IMR-90 (cell line): ENCODE data around the gene CEACAM8. TPM values are rescaled to one million over a fixed set of nuclear protein-coding genes. Genes with fewer than 3 reads are reported as not detected.

Experiments used
- ATAC-seq: fragments of 200-7000 bp; cut with Tn5 transposase; 2 replicates; pipeline ENCODE4 v1.9.1; 2020; ENCODE audit warnings: low read depth, mild to moderate bottlenecking, moderate library complexity
- BruUV-seq: library from RNA; stranded (reverse); fragments of 400-500 nt; replicated peaks from 2 replicates; lab custom pipeline; 2021; lab: Mats Ljungman, UMichigan
- CTCF ChIA-PET: fragments of 300-600 bp; formaldehyde crosslinking; extraction: SDS; loops from one replicate; lab custom pipeline; 2021; ENCODE audit warnings: antibody characterized with exemption; lab: Yijun Ruan, JAX
- POLR2A ChIA-PET: fragments of 300-600 bp; sonication (Branson Sonifier 250); formaldehyde crosslinking; loops from one replicate; lab custom pipeline; 2022; ENCODE audit warnings: antibody characterized with exemption; ENCODE audit not compliant: unreplicated experiment; lab: Charles Lee
- DNase-seq: peaks from one replicate; pipeline ENCODE4 v3.0.0; 2013
- H2AFZ ChIP-seq: replicated peaks from 2 replicates; pipeline ENCODE3; 2013; ENCODE audit warnings: low read length, mild to moderate bottlenecking; ENCODE audit not compliant: poor library complexity
- H2AK5ac ChIP-seq: 2 replicates; pipeline ENCODE4 v1.6.1; 2013; ENCODE audit warnings: low read depth, low read length, inconsistent platforms
- H2AK9ac ChIP-seq: replicated peaks from 2 replicates; pipeline ENCODE3; 2013; ENCODE audit warnings: mild to moderate bottlenecking, low read depth, low read length, moderate library complexity; ENCODE audit not compliant: poor library complexity
- H2BK120ac ChIP-seq: 2 replicates; pipeline ENCODE4 v1.6.1; 2013; ENCODE audit warnings: low read depth, low read length, inconsistent platforms
- H2BK15ac ChIP-seq: 3 replicates; pipeline ENCODE4 v1.6.1; 2013; ENCODE audit warnings: low read depth, low read length, inconsistent platforms
- H2BK20ac ChIP-seq: 2 replicates; pipeline ENCODE4 v1.6.1; 2013; ENCODE audit warnings: low read depth, mild to moderate bottlenecking, inconsistent platforms, low read length, moderate library complexity
- H2BK5ac ChIP-seq: 2 replicates; pipeline ENCODE4 v1.6.1; 2013; ENCODE audit warnings: mild to moderate bottlenecking, low read depth, low read length, inconsistent platforms; ENCODE audit not compliant: poor library complexity, severe bottlenecking
- H3K14ac ChIP-seq: replicated peaks from 2 replicates; pipeline ENCODE4 v1.6.1; 2013; ENCODE audit warnings: low read depth, low read length, inconsistent platforms
- H3K18ac ChIP-seq: 2 replicates; pipeline ENCODE4 v1.6.1; 2013; ENCODE audit warnings: low read depth, low read length, control low read depth
- H3K23ac ChIP-seq: 2 replicates; pipeline ENCODE4 v1.6.1; 2013; ENCODE audit warnings: low read depth, low read length, inconsistent platforms
- H3K27ac ChIP-seq: 2 replicates; pipeline ENCODE4 v1.5.1; 2013; ENCODE audit warnings: mild to moderate bottlenecking, control low read depth, low read length; ENCODE audit not compliant: insufficient read depth
- H3K27me3 ChIP-seq: 2 replicates; pipeline ENCODE4 v1.6.1; 2013; ENCODE audit warnings: low read length; ENCODE audit not compliant: control insufficient read depth, insufficient read depth
- H3K36me3 ChIP-seq: 2 replicates; pipeline ENCODE4 v1.6.1; 2013; ENCODE audit warnings: low read length, mixed read lengths; ENCODE audit not compliant: control insufficient read depth, insufficient read depth
- H3K4ac ChIP-seq: 2 replicates; pipeline ENCODE4 v1.6.1; 2013; ENCODE audit warnings: low read depth, low read length, inconsistent platforms
- H3K4me1 ChIP-seq: 2 replicates; pipeline ENCODE4 v1.6.1; 2013; ENCODE audit warnings: low read length, mixed read lengths; ENCODE audit not compliant: control insufficient read depth, insufficient read depth
- H3K4me2 ChIP-seq: 2 replicates; pipeline ENCODE4 v1.6.1; 2013; ENCODE audit warnings: low read depth, mild to moderate bottlenecking, control low read depth, low read length, moderate library complexity
- H3K4me3 ChIP-seq: 2 replicates; pipeline ENCODE4 v1.5.1; 2013; ENCODE audit warnings: low read depth, mild to moderate bottlenecking, control low read depth, low read length, moderate library complexity; ENCODE audit not compliant: insufficient read depth
- H3K56ac ChIP-seq: 2 replicates; pipeline ENCODE4 v1.6.1; 2013; ENCODE audit warnings: low read length, inconsistent platforms; ENCODE audit not compliant: insufficient read depth; ENCODE audit errors: extremely low read depth
- H3K79me1 ChIP-seq, 2 experiments: 2 replicates each; pipeline ENCODE4 v1.6.1; 2013; ENCODE audit warnings: low read length in 2 of 2, inconsistent platforms in 1 of 2, low read depth in 1 of 2
- H3K9ac ChIP-seq: 2 replicates; pipeline ENCODE4 v1.6.1; 2013; ENCODE audit warnings: low read depth, low read length, control low read depth
- H3K9me1 ChIP-seq: 2 replicates; pipeline ENCODE4 v1.6.1; 2013; ENCODE audit warnings: low read length, inconsistent platforms; ENCODE audit not compliant: insufficient read depth
- H3K9me3 ChIP-seq: 2 replicates; pipeline ENCODE4 v1.6.1; 2013; ENCODE audit warnings: low read length; ENCODE audit not compliant: control insufficient read depth, insufficient read depth
- H4K20me1 ChIP-seq: 2 replicates; pipeline ENCODE4 v1.6.1; 2013; ENCODE audit warnings: low read length, inconsistent platforms; ENCODE audit not compliant: insufficient read depth
- H4K5ac ChIP-seq: 2 replicates; pipeline ENCODE4 v1.6.1; 2013; ENCODE audit warnings: mild to moderate bottlenecking, low read depth, low read length, control low read depth
- H4K8ac ChIP-seq, 2 experiments: 2 replicates each; pipeline ENCODE4 v1.6.1; 2013; ENCODE audit warnings: low read depth in 2 of 2, low read length in 2 of 2, control low read depth in 1 of 2, inconsistent platforms in 1 of 2
- H4K91ac ChIP-seq: 2 replicates; pipeline ENCODE4 v1.6.1; 2013; ENCODE audit warnings: low read depth, low read length, inconsistent platforms; ENCODE audit not compliant: insufficient read depth
- BHLHE40 ChIP-seq: fragments of 150-350 bp; IDR thresholded peaks from 2 replicates; pipeline ENCODE4 v1.6.1; 2016; ENCODE audit warnings: mild to moderate bottlenecking, low read depth, low read length
- CEBPB ChIP-seq: IDR thresholded peaks from 2 replicates; pipeline ENCODE4 v1.6.1; 2012; ENCODE audit warnings: low read depth, low read length, improper control_type of control experiment
- ELK1 ChIP-seq: fragments of 150-350 bp; IDR thresholded peaks from 2 replicates; pipeline ENCODE4 v1.6.1; 2016; ENCODE audit warnings: low read depth, mild to moderate bottlenecking, low read length, moderate library complexity, borderline replicate concordance
- FOS ChIP-seq: fragments of 150-350 bp; IDR thresholded peaks from 2 replicates; pipeline ENCODE4 v1.6.1; 2016; ENCODE audit warnings: low read depth, low read length
- MAZ ChIP-seq: IDR thresholded peaks from 2 replicates; pipeline ENCODE4 v1.6.1; 2012; ENCODE audit warnings: low read depth, mild to moderate bottlenecking, low read length, improper control_type of control experiment, moderate library complexity, borderline replicate concordance
- MXI1 ChIP-seq: IDR thresholded peaks from 2 replicates; pipeline ENCODE4 v1.6.1; 2012; ENCODE audit warnings: low read depth, mild to moderate bottlenecking, low read length, moderate library complexity, borderline replicate concordance
- NFE2L2 ChIP-seq: fragments of 150-350 bp; IDR thresholded peaks from 2 replicates; pipeline ENCODE4 v1.6.1; 2016; ENCODE audit warnings: low read depth, mild to moderate bottlenecking, low read length
- RCOR1 ChIP-seq: IDR thresholded peaks from 2 replicates; pipeline ENCODE4 v1.6.1; 2012; ENCODE audit warnings: mild to moderate bottlenecking, low read length, improper control_type of control experiment; ENCODE audit not compliant: insufficient replicate concordance
- RFX5 ChIP-seq: IDR thresholded peaks from 2 replicates; pipeline ENCODE4 v1.8.0; 2012; ENCODE audit warnings: low read depth, mild to moderate bottlenecking, low read length, moderate library complexity
- SMC3 ChIP-seq: fragments of 150-350 bp; IDR thresholded peaks from 2 replicates; pipeline ENCODE4 v1.6.1; 2016; ENCODE audit warnings: low read depth, mild to moderate bottlenecking, antibody characterized with exemption, low read length, moderate library complexity
- USF2 ChIP-seq: fragments of 150-350 bp; IDR thresholded peaks from 2 replicates; pipeline ENCODE4 v1.6.1; 2017; ENCODE audit warnings: mild to moderate bottlenecking, antibody characterized with exemption, low read length, low read depth
- WGBS, 2 experiments: methylation state at CpG; one replicate each; pipeline versions ENCODE4 v1.1.5 to v1.1.7; 2013; ENCODE audit warnings: missing lambda C conversion rate in 2 of 2; ENCODE audit not compliant: insufficient read length in 1 of 2; ENCODE audit errors: extremely low coverage in 2 of 2; 5-methylcytosine and 5-hydroxymethylcytosine counted together
- dilution Hi-C: fragments of 300-500 bp; cut with HindIII; formaldehyde crosslinking; loops from one replicate; pipeline ENCODE4 v1.14.3; 2018; ENCODE audit warnings: low sequenced_read_pairs; ENCODE audit not compliant: unreplicated experiment
- in situ Hi-C: fragments of 300-500 bp; cut with MboI; formaldehyde crosslinking; loops from 3 replicates; pipeline ENCODE4 v1.14.3; 2019; ENCODE audit warnings: low sequenced_read_pairs, inconsistent platforms, mixed read lengths
- intact Hi-C: fragments of 100-400 bp; cut with micrococcal nuclease; formaldehyde crosslinking; loops from 2 replicates; pipeline ENCODE4 v1.10.0; 2022
- polyA plus RNA-seq, 3 experiments: library from polyadenylated mRNA; depleted of rRNA; stranded (reverse); fragments of >200 nt; gene quantifications; 2 replicates each; pipeline ENCODE4 v1.2.3, GENCODE V29; 2012; ENCODE audit warnings: low replicate concordance in 1 of 3
- total RNA-seq: library from RNA; depleted of rRNA; stranded (reverse); fragments of >200 nt; gene quantifications from 2 replicates; pipeline ENCODE4 v1.2.3, GENCODE V29; 2012

CEACAM8 gene
- total and polyA plus RNA-seq, 2 of the 4 experiments (the other 2 are of a cell fraction), result not detected

DNA sequence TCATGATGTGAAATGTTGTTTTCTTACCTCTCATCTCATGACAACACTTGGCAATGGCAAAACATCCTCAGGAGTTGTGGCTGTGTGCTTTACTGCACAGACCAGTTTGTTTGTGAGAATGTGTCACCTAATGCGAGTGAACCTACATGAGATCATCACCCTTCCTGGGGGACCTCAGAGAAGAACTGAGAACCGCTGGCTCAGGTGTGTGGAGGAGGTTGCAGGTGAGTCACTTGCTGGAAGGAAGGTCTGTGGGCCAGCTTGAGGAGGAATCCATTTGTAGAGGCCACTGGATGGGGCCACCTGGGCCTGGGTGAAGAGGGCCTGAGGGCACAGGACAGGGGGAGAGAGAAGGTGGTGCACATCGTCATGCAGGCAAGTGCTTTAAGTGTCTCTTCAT, 63.4 kb downstream of the CEACAM8 start:
- dilution Hi-C loops, result no loop called here
- ATAC-seq (no peak), DNase-seq (no peak)
- no peaks in the 10 kb centered on the region for H3K36me3 ChIP-seq
- H3K79me1 ChIP-seq, result no peaks in the 10 kb centered on the region
- H3K9me1 ChIP-seq, result no peaks in the 10 kb centered on the region
- H2BK15ac ChIP-seq, result no peak overlapping the region
- WGBS, 2 experiments, result 92% methylated on average over 2 of the region's 3 CpGs; no CpG with 5 or more reads in 1 of the 2 experiments
- TF ChIP-seq FOS (no peak), SMC3 (no peak), CEBPB (no peak), RCOR1 (no peak), RFX5 (no peak), MXI1 (no peak), USF2 (no peak), MAZ (no peak), NFE2L2 (no peak), ELK1 (no peak), BHLHE40 (no peak)
- no peaks in the 10 kb centered on the region for H4K20me1 ChIP-seq
- H3K27me3 ChIP-seq, result peaks cover 12% of the 10 kb centered on the region
- H2BK20ac ChIP-seq, result no peak overlapping the region
- no TSS peak for BruUV-seq
- H3K27ac ChIP-seq, result no peak overlapping the region
- H3K4me2 ChIP-seq, result no peak overlapping the region
- intact Hi-C loops, result no loop called here
- ChIA-PET POLR2A (no interaction called here), CTCF (no interaction called here)
- H2AK9ac ChIP-seq, result no peak overlapping the region
- no peak overlapping the region for H2BK5ac ChIP-seq
- H3K4ac ChIP-seq, result no peak overlapping the region
- no peak overlapping the region for H3K9ac ChIP-seq
- H2AK5ac ChIP-seq, result no peak overlapping the region
- in situ Hi-C loops, result no loop called here
- no peak overlapping the region for H4K5ac ChIP-seq
- no peak overlapping the region for H2BK120ac ChIP-seq
- H4K91ac ChIP-seq, result no peak overlapping the region
- H3K23ac ChIP-seq, result no peak overlapping the region
- H3K14ac ChIP-seq, result no peak overlapping the region
- H3K9me3 ChIP-seq, result no peaks in the 10 kb centered on the region
- no peak overlapping the region for H3K18ac ChIP-seq
- no peak overlapping the region for H3K56ac ChIP-seq
- no peak overlapping the region for H3K4me3 ChIP-seq
- H4K8ac ChIP-seq, result no peak overlapping the region
- H3K4me1 ChIP-seq, result no peaks in the 10 kb centered on the region
- H2AFZ ChIP-seq, result no peak overlapping the region
